Measurements from ENCODE around the gene CETP. TPM values are rescaled to one million over a fixed set of nuclear protein-coding genes. Genes with fewer than 3 reads are reported as not detected.

The CETP gene
- total and polyA plus RNA-seq, 2 of the 13 experiments (the other 11 are each of a cell fraction or from before 2014, with no cell fraction given): 0.31 to 9.8 TPM

- TF ChIP-seq ZUFSP (CRISPR knock-in tag; IDR thresholded peaks at IDR 0.05; ENCODE audit: borderline replicate concordance) (no peak), ZNF407 (CRISPR knock-in tag; IDR thresholded peaks at IDR 0.05; ENCODE audit: not compliant biosample characterization) (peak; percentile 21), HNF4A (CRISPR knock-in tag; IDR thresholded peaks at IDR 0.05) (peak; percentile 84), ZSCAN9 (CRISPR knock-in tag; IDR thresholded peaks at IDR 0.05; ENCODE audit: borderline replicate concordance) (no peak), ZNF512 (CRISPR knock-in tag; IDR thresholded peaks at IDR 0.05) (no peak), CENPBD1 (CRISPR knock-in tag; IDR thresholded peaks at IDR 0.05; ENCODE audit: borderline replicate concordance, low read depth) (no peak), MYC (CRISPR knock-in tag; IDR thresholded peaks at IDR 0.05; ENCODE audit: borderline replicate concordance) (0 out of 2 replicates have a peak, but pooled peaks have one; percentile 24), MAZ (IDR thresholded peaks at IDR 0.05; ENCODE audit: borderline replicate concordance, low read depth, low read length) (peak; percentile 71; the same call in 1 of the 2 replicates), MAZ (CRISPR knock-in tag; IDR thresholded peaks at IDR 0.05; ENCODE audit: low read depth) (no peak), ZFP82 (CRISPR knock-in tag; IDR thresholded peaks at IDR 0.05; ENCODE audit: borderline replicate concordance) (no peak), TRIM24 (CRISPR knock-in tag; IDR thresholded peaks at IDR 0.05) (no peak), ZNF598 (CRISPR knock-in tag; IDR thresholded peaks at IDR 0.05; ENCODE audit: borderline replicate concordance) (0 out of 2 replicates have a peak, but pooled peaks have one; percentile 44), ELF4 (CRISPR knock-in tag; IDR thresholded peaks at IDR 0.05; ENCODE audit: borderline replicate concordance) (no peak), NR2C2 (CRISPR knock-in tag; IDR thresholded peaks at IDR 0.05; ENCODE audit: borderline replicate concordance) (no peak)
Observed at GRCh38 chr16:56983211-56983751, 21.5 kb downstream of the CETP start (continued).
